HCEC 1CT (cell line): Measurements from ENCODE around the gene KPNB1.

Experiments
- DNase-seq: peaks from one replicate; pipeline ENCODE4 v3.0.0-alpha.2; 2017

Gene KPNB1

GRCh38 chr17:47733047-47733673, 83.4 kb downstream of the KPNB1 start, which contains the start of gene TBX21:
Gene TBX21 (plus strand): TSS chr17:47733236. CDS start chr17:47733455, 219 bp downstream.
- DNase-seq, result no peak

GRCh38 chr17:47733674-47734410, 84.1 kb downstream of the KPNB1 start:
- no peak for DNase-seq

- no peak for DNase-seq
These were observed 85.4 kb downstream of the KPNB1 start for GRCh38 chr17:47735139-47735464.
